ENCODE measurements around the gene IQSEC1. TPM values are rescaled to one million over a fixed set of nuclear protein-coding genes. Genes with fewer than 3 reads are reported as not detected.

IQSEC1 gene
- total RNA-seq, 3 donors from 2014 or later, result 26.9 to 45.4 (median 26.9) TPM

DNA sequence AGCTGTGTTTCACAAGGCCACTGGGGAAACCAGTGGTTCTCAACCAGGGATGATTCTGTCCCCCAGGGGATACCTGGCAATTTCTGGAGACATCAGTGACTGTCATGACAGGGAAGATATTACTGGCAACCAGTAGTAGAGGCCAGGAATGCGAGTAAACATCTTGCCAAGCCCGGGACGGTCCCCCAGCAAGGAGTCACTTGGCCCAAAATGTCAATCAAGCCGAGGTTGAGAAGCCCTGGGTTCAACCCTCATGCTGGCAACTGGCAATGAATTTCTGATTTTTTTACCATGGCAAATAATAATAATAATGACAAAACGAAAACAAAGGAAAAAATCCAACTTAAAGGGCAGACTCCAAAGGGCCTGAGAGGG is 166.3 kb downstream of the IQSEC1 start:
- Histone ChIP-seq H3K9me3 (no peaks in the 10 kb centered on the region), H3K4me3 (no peak overlapping the region), H3K4me1 (no peaks in the 10 kb centered on the region), H3K36me3 (peaks cover 17% of the 10 kb centered on the region), H3K27ac (no peak overlapping the region), H3K27me3 (no peaks in the 10 kb centered on the region)
- TF ChIP-seq POLR2AphosphoS5 (IDR thresholded peaks at IDR 0.05) (no peak), POLR2A (IDR thresholded peaks at IDR 0.05) (no peak)
- TF ChIP-seq, protein P1, sequence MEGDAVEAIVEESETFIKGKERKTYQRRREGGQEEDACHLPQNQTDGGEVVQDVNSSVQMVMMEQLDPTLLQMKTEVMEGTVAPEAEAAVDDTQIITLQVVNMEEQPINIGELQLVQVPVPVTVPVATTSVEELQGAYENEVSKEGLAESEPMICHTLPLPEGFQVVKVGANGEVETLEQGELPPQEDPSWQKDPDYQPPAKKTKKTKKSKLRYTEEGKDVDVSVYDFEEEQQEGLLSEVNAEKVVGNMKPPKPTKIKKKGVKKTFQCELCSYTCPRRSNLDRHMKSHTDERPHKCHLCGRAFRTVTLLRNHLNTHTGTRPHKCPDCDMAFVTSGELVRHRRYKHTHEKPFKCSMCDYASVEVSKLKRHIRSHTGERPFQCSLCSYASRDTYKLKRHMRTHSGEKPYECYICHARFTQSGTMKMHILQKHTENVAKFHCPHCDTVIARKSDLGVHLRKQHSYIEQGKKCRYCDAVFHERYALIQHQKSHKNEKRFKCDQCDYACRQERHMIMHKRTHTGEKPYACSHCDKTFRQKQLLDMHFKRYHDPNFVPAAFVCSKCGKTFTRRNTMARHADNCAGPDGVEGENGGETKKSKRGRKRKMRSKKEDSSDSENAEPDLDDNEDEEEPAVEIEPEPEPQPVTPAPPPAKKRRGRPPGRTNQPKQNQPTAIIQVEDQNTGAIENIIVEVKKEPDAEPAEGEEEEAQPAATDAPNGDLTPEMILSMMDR (IDR thresholded peaks at IDR 0.05), result no peak
- no peak for DNase-seq (ENCODE audit: low spot score in 2 of 2)
- intact Hi-C loops (cut with DNase I; ENCODE audit: low total_unique reads), result no loop called here

- Histone ChIP-seq H3K4me3 (no peak overlapping the region), H3K4me1 (no peaks in the 10 kb centered on the region), H3K27me3 (no peaks in the 10 kb centered on the region), H3K9me3 (no peaks in the 10 kb centered on the region), H3K36me3 (peaks cover 17% of the 10 kb centered on the region), H3K27ac (no peak overlapping the region)
- intact Hi-C loops (cut with DNase I; ENCODE audit: low total_unique reads), result no loop called here
- DNase-seq (ENCODE audit: low spot score in 2 of 2), result no peak
- TF ChIP-seq POLR2A (IDR thresholded peaks at IDR 0.05), result no peak
- TF ChIP-seq, protein P1 (IDR thresholded peaks at IDR 0.05), result no peak
- TF ChIP-seq POLR2AphosphoS5 (IDR thresholded peaks at IDR 0.05), result no peak
Observed at GRCh38 chr3:12906141-12906915, 166.9 kb downstream of the IQSEC1 start.

GRCh38 chr3:12905316-12906071 is 167.7 kb downstream of the IQSEC1 start:
- Histone ChIP-seq H3K9me3 (no peaks in the 10 kb centered on the region), H3K4me3 (no peak overlapping the region), H3K36me3 (peaks cover 17% of the 10 kb centered on the region), H3K27me3 (no peaks in the 10 kb centered on the region), H3K4me1 (no peaks in the 10 kb centered on the region), H3K27ac (no peak overlapping the region)
- DNase-seq (ENCODE audit: low spot score in 2 of 2), result no peak
- intact Hi-C loops (cut with DNase I; ENCODE audit: low total_unique reads), result no loop called here
- no peak for TF ChIP-seq POLR2A (IDR thresholded peaks at IDR 0.05)
- TF ChIP-seq POLR2AphosphoS5 (IDR thresholded peaks at IDR 0.05), result no peak
- TF ChIP-seq, protein P1 (IDR thresholded peaks at IDR 0.05), result no peak

- Histone ChIP-seq H3K36me3 (peaks cover 17% of the 10 kb centered on the region), H3K27me3 (no peaks in the 10 kb centered on the region), H3K4me3 (no peak overlapping the region), H3K27ac (no peak overlapping the region), H3K9me3 (no peaks in the 10 kb centered on the region), H3K4me1 (no peaks in the 10 kb centered on the region)
- no peak for DNase-seq (ENCODE audit: low spot score in 2 of 2)
- intact Hi-C loops (cut with DNase I; ENCODE audit: low total_unique reads), result no loop called here
- TF ChIP-seq, protein P1 (IDR thresholded peaks at IDR 0.05), result no peak
- no peak for TF ChIP-seq POLR2AphosphoS5 (IDR thresholded peaks at IDR 0.05)
- TF ChIP-seq POLR2A (IDR thresholded peaks at IDR 0.05), result no peak
Observed at GRCh38 chr3:12904951-12905315, 168.3 kb downstream of the IQSEC1 start.

GRCh38 chr3:12903881-12904280 is 169.3 kb downstream of the IQSEC1 start:
- intact Hi-C loops (cut with DNase I; ENCODE audit: low total_unique reads), result no loop called here
- no peaks in the 10 kb centered on the region for H3K4me1 ChIP-seq
- H3K36me3 ChIP-seq, result peaks cover 16% of the 10 kb centered on the region
- no peaks in the 10 kb centered on the region for H3K27me3 ChIP-seq
- no peak overlapping the region for H3K27ac ChIP-seq
- H3K9me3 ChIP-seq, result no peaks in the 10 kb centered on the region
- H3K4me3 ChIP-seq, result no peak overlapping the region
- no peak for DNase-seq (ENCODE audit: low spot score in 2 of 2)
- TF ChIP-seq POLR2AphosphoS5 (IDR thresholded peaks at IDR 0.05) (no peak), POLR2A (IDR thresholded peaks at IDR 0.05) (no peak)
- TF ChIP-seq, protein P1 (IDR thresholded peaks at IDR 0.05), result no peak

Data from breast epithelium (tissue), 4 donors.